Loucy (cell line): ENCODE data around the gene PTPRT.

Experiments
- H2AFZ ChIP-seq: fragments of 200-600 bp; sonication (generic); 2 replicates; pipeline ENCODE4 v1.6.0; 2016; ENCODE audit warnings: antibody characterized with exemption, mild to moderate bottlenecking, low read length, moderate library complexity
- H3F3A ChIP-seq: fragments of 200-600 bp; 2 replicates; pipeline ENCODE4 v1.6.0; 2016; ENCODE audit warnings: antibody characterized with exemption, low read depth, mild to moderate bottlenecking
- H3K27me3 ChIP-seq: fragments of 200-600 bp; sonication (generic); 2 replicates; pipeline ENCODE4 v1.6.1; 2014; ENCODE audit warnings: low read length, mild to moderate bottlenecking; ENCODE audit not compliant: insufficient read depth, poor library complexity, severe bottlenecking
- H3K36me3 ChIP-seq: fragments of 200-600 bp; sonication (generic); 2 replicates; pipeline ENCODE4 v1.6.1; 2016; ENCODE audit warnings: low read length; ENCODE audit not compliant: insufficient read depth
- H3K4me1 ChIP-seq: fragments of 200-600 bp; sonication (generic); 2 replicates; pipeline ENCODE4 v1.5.1; 2014; ENCODE audit warnings: low read length, mild to moderate bottlenecking; ENCODE audit not compliant: insufficient read depth, poor library complexity, severe bottlenecking
- H3K4me2 ChIP-seq: fragments of 200-600 bp; sonication (generic); 2 replicates; pipeline ENCODE4 v1.6.0; 2014; ENCODE audit warnings: antibody characterized with exemption, low read length, low read depth, mild to moderate bottlenecking; ENCODE audit not compliant: poor library complexity, severe bottlenecking
- H3K4me3 ChIP-seq: fragments of 200-600 bp; sonication (generic); 2 replicates; pipeline ENCODE4 v1.5.1; 2014; ENCODE audit warnings: low read length, mild to moderate bottlenecking, mixed read lengths; ENCODE audit not compliant: poor library complexity, severe bottlenecking
- H3K79me2 ChIP-seq: fragments of 200-600 bp; sonication (generic); 2 replicates; pipeline ENCODE4 v1.6.1; 2014; ENCODE audit warnings: low read length; ENCODE audit not compliant: insufficient read depth
- H3K9ac ChIP-seq: fragments of 200-600 bp; sonication (generic); 2 replicates; pipeline ENCODE4 v1.6.0; 2014; ENCODE audit warnings: mild to moderate bottlenecking, low read depth, low read length, moderate library complexity; ENCODE audit not compliant: poor library complexity, severe bottlenecking
- H3K9me2 ChIP-seq: fragments of 200-600 bp; sonication (generic); replicated peaks from 2 replicates; pipeline ENCODE4 v1.6.1; 2016; ENCODE audit warnings: low read depth, low read length, mixed read lengths
- H3K9me3 ChIP-seq: fragments of 200-600 bp; sonication (generic); 2 replicates; pipeline ENCODE4 v1.6.1; 2014; ENCODE audit warnings: mild to moderate bottlenecking, antibody characterized with exemption, low read length, low read depth; ENCODE audit not compliant: insufficient read depth
- H4K20me1 ChIP-seq: fragments of 200-600 bp; sonication (generic); 2 replicates; pipeline ENCODE4 v1.6.0; 2014; ENCODE audit warnings: antibody characterized with exemption, low read length, mild to moderate bottlenecking; ENCODE audit not compliant: insufficient read depth, poor library complexity, severe bottlenecking
- EZH2phosphoT487 ChIP-seq: fragments of 200-600 bp; IDR thresholded peaks from 2 replicates; pipeline ENCODE4 v1.6.1; 2018; ENCODE audit warnings: antibody characterized with exemption, mild to moderate bottlenecking, moderate library complexity, borderline replicate concordance
- TF ChIP-seq, protein P1 (sequence below): fragments of 200-600 bp; sonication (generic); conservative IDR thresholded peaks from 2 replicates; pipeline ENCODE4 v1.5.1; 2014; ENCODE audit warnings: mild to moderate bottlenecking, antibody characterized with exemption, low read length

The PTPRT gene

GRCh38 chr20:42113236-42113635 is 1076.5 kb downstream of the PTPRT start:
- no peaks in the 10 kb centered on the region for H4K20me1 ChIP-seq
- H3K27me3 ChIP-seq, result no peaks in the 10 kb centered on the region
- H3K9me3 ChIP-seq, result no peaks in the 10 kb centered on the region; the same call in 1 of the 2 replicates
- no peak overlapping the region for H2AFZ ChIP-seq
- H3K4me2 ChIP-seq, result no peak overlapping the region
- no peaks in the 10 kb centered on the region for H3F3A ChIP-seq
- no peaks in the 10 kb centered on the region for H3K36me3 ChIP-seq
- TF ChIP-seq, protein P1, sequence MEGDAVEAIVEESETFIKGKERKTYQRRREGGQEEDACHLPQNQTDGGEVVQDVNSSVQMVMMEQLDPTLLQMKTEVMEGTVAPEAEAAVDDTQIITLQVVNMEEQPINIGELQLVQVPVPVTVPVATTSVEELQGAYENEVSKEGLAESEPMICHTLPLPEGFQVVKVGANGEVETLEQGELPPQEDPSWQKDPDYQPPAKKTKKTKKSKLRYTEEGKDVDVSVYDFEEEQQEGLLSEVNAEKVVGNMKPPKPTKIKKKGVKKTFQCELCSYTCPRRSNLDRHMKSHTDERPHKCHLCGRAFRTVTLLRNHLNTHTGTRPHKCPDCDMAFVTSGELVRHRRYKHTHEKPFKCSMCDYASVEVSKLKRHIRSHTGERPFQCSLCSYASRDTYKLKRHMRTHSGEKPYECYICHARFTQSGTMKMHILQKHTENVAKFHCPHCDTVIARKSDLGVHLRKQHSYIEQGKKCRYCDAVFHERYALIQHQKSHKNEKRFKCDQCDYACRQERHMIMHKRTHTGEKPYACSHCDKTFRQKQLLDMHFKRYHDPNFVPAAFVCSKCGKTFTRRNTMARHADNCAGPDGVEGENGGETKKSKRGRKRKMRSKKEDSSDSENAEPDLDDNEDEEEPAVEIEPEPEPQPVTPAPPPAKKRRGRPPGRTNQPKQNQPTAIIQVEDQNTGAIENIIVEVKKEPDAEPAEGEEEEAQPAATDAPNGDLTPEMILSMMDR, result no peak
- TF ChIP-seq EZH2phosphoT487, result no peak
- no peaks in the 10 kb centered on the region for H3K4me1 ChIP-seq
- no peak overlapping the region for H3K4me3 ChIP-seq
- no peaks in the 10 kb centered on the region for H3K79me2 ChIP-seq
- H3K9ac ChIP-seq, result no peak overlapping the region
- H3K9me2 ChIP-seq, result no peaks in the 10 kb centered on the region

- Histone ChIP-seq H3K9me2 (no peaks in the 10 kb centered on the region), H3K4me2 (no peak overlapping the region), H3K4me1 (no peaks in the 10 kb centered on the region), H3K36me3 (no peaks in the 10 kb centered on the region), H3K79me2 (no peaks in the 10 kb centered on the region), H3K27me3 (no peaks in the 10 kb centered on the region), H3K9me3 (no peaks in the 10 kb centered on the region; the same call in 1 of the 2 replicates), H3K9ac (no peak overlapping the region), H2AFZ (no peak overlapping the region), H4K20me1 (no peaks in the 10 kb centered on the region), H3F3A (no peaks in the 10 kb centered on the region), H3K4me3 (no peak overlapping the region)
- no peak for TF ChIP-seq EZH2phosphoT487
- TF ChIP-seq, protein P1, result no peak
These were observed 1077.5 kb downstream of the PTPRT start for GRCh38 chr20:42112161-42112560.

GRCh38 chr20:42111349-42111748 is 1078.4 kb downstream of the PTPRT start:
- Histone ChIP-seq H3K27me3 (no peaks in the 10 kb centered on the region), H3K4me1 (no peaks in the 10 kb centered on the region), H3K9me2 (no peaks in the 10 kb centered on the region), H3K9me3 (no peaks in the 10 kb centered on the region; the same call in 1 of the 2 replicates), H3K9ac (no peak overlapping the region), H3K79me2 (no peaks in the 10 kb centered on the region), H3F3A (no peaks in the 10 kb centered on the region), H3K36me3 (no peaks in the 10 kb centered on the region), H3K4me3 (no peak overlapping the region), H2AFZ (no peak overlapping the region), H4K20me1 (no peaks in the 10 kb centered on the region), H3K4me2 (no peak overlapping the region)
- TF ChIP-seq, protein P1, result no peak
- no peak for TF ChIP-seq EZH2phosphoT487
